CD4-positive, alpha-beta T cell treated with Interleukin-1 beta for 1 hour (primary cell): ENCODE results near the gene KIAA1217.

Experiments used
- DNase-seq, 2 donors: peaks; one replicate each; pipeline ENCODE4 v3.0.0-alpha.2; 2020 to 2022

KIAA1217 gene

GRCh38 chr10:24242562-24242961 is 33.6 kb downstream of the KIAA1217 start:
- no peak for DNase-seq

DNA sequence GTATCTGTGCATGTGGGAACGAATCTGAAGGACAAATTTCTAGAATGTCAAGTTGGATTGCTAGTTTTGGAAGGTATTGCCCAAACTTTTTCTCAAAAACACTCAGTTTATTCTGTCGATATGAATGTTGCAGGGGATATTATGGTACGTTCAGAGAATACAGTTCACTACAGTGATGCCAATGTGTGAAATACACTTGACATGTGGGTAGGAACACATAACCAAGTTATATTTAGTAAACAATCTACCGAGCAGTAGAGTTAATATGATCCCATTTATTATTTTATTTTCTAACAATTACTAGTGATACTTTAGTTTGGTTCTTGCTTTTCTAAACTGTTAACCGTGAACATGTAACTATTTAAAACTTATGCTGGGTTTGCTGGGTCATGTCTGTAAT is 37.4 kb downstream of the KIAA1217 start:
- no peak for DNase-seq

- no peak for DNase-seq
These were observed 38.9 kb downstream of the KIAA1217 start for GRCh38 chr10:24247841-24248240.

- DNase-seq: no peak
These were observed 41.0 kb downstream of the KIAA1217 start for GRCh38 chr10:24249829-24250415.

DNA sequence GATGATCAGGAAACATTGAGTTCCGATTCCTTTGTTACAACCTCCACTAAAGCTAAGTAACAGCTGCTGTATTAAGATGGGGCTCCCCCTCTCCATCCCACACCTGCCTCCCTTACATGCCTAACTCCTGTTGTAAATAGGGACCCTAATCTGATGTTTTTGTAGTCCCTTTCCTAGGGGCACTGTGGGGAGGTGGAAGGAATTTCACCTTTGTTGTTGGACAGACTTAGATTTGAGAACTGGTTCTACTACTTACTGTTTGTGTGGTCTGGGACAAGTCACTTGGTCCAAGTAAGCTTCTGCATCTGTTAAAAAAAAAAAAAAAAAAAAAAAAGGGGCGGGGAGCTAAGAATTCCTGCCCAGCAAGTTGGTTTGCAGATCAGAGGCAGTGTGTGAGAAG is 42.6 kb downstream of the KIAA1217 start:
- DNase-seq: no peak

DNA sequence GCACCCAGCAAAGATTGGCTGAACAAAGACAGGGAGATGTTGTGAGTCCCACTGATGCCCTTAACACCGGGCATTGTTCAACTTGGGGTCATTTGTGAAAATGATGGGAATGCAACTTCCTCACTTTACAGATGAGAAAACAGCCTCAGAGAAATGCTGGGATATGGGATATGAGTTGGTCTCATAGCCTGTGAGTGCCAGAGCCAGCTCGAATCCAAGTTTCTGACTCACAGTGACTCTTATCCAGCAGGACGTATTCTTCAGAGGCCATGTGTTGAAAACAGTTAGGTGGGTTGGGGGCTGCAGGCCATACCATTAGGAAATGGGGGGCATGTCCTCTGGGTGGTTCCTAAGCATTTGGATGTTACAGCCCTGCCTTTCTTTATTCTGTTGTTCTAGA is 45.2 kb downstream of the KIAA1217 start:
- DNase-seq: no peak

- no peak for DNase-seq
These were observed 46.4 kb downstream of the KIAA1217 start for GRCh38 chr10:24255115-24255880.

DNA sequence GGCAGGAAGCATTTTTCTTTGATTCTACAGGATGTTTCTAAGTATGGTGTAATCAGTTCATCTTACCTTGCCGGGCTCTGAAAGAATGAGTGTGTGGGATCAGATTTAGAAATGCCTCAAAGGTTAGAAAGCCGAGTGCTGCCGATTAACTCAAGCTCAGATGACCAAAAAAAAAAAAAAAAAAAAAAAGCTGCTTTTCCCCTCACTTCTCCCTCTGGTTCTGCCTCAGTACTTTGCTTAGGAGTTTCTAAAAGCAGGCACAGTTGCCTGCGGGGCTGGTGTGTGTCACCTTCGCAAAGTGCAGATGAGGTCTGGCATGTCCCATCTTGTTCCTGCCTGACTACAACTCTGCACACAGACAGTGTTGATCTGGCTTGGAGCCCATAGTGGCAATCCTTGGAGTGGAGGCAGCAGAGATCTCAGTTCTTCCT is 47.0 kb downstream of the KIAA1217 start:
- no peak for DNase-seq

DNA sequence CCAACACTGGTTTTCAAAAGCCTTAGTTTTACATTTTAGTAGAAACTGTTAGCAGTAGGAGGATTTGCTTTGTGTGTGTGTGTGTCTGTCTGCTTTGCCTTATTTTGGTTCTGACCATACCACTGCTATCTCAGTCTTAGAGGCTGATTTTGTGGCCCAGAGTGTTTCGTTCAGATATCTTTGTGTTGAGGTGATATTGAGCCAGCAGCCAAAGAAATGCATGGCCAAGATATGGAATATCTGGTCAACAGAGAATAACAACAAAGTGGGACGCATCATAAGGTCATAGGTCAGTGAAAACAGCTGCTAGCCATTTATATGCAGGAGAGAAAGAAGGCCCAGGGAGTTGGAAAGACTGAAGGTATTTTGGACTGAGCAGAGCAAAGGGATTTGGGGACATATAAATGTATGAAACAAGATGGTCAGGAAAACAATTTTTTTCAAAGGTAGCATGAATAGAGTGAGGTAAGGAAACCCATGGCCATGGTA is 47.7 kb downstream of the KIAA1217 start:
- DNase-seq: no peak

DNA sequence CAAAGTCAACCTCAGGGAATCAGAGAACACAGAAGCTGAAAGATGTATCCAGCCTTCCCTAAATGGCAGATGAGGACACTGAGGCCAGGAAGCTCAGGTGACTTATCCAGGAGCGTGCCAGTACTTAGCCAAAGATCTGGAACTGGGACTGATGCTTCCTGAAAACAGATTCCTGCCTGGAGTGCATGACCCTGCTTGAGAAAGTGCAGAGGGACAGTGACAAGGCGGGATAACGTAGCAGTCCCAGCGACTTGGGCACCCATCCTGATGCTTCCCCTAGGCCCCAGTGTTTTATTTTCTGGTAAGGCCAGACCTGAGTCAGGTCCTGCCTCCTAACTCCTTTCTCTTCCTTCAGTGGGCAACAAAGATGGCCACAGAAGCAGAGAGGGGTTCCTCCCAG is 48.6 kb downstream of the KIAA1217 start:
- no peak for DNase-seq

DNA sequence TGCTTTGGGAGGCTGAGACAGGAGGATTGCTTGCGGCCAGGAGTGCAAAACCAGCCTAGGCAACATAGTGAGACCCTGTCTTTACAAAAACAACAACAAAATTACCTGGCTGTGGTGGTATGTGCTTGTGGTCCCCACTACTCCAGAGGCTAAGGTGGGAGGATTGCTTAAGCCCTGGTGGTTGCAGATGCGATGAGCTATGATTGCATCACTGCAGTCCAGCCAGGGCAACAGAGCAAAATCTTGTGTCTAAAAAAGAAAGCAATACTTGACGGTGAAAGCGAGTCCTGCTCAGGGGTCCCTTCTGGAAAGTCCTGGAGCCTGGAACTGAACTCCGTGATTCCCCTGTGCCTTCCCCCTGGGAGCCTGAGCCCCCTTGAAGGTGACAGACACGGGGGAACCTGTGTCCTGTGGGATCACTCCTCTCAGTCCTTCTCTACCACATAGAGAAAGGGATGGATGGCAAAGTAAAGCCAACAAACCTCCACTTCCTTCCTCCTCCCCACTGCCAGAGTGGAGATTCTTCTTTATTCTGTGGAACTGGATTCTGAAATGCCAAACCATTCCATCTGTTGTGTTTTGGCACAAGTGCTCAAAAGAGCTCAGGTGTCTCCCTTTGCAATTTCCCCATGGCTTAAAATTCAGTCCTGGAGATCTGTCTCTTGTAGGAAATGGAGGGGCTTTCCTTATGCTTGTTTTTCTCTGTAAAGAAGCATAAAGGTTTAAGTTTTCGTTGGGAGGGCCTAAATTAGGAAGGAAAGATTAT is 50.6 kb downstream of the KIAA1217 start:
- no peak for DNase-seq

DNA sequence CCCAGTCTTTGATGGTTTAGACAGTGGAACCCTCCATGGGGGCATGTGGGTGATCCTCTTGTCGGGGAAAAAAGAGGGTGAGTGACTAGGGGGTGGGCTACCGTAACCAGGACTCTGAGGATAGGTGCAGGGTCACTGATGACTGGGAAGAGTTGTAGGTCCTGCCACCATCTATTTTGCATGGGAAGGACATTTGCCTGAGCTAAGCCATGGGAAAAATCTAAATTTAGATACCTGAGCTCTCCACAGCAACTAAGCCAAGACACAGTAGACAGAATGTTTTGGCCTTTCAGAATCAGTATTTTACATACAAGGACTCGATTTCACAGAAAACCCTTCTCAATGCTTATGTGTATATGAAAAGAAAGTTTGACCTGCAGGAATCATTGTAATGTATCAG is 52.7 kb downstream of the KIAA1217 start:
- DNase-seq: no peak

DNA sequence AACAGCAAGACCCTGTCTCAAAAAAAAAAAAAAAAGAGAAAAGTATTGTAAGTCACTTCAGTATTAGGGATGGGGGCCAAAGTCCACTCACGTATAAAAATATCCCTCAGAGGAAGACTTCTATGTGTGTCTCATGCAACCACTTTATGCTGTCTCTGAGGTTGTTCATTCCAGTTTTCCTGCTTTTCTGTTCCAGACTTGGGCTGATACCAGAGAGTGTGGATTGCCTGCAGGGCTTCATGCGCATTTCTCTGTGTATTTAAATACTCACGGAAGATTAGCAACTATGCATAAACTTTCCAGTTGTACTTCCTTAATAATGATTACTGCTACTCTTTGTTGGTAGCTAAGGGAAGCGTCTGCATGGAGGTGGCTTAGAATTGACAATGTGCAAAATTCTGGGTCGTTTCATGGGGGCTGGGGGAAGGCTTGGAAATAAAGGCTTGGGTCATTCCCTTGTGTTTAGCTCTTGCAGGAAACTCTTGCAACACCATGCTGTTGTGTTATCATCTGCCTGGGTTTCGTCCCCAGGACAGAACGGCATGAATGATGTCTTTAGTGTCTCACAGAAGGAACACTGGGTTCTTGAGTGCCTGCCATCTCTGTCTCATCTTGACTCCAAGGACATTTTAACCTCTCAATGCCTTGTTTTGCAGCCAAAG is 54.1 kb downstream of the KIAA1217 start:
- DNase-seq: no peak

DNA sequence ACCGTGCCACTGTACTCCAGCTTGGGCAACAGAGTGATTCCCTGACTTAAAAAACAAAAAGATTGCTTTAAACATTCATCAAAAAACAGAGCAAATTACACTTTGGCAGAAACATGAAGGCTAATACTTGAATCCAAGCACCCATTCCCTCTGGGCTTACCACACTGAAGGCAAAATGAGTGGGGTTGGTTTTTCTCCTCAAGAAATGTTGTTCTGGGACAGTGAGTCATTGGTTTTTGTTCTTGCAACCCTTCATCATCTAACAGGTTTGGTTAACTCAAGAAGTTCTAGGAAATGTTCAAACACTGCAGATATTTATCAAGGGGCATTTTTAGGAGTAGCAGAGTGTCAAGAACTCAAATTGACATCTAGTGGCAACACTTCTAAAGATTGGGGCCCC is 60.5 kb downstream of the KIAA1217 start:
- no peak for DNase-seq

- no peak for DNase-seq
These were observed 63.4 kb downstream of the KIAA1217 start for GRCh38 chr10:24272374-24272773.

- DNase-seq: no peak
These were observed 68.3 kb downstream of the KIAA1217 start for GRCh38 chr10:24277277-24277676.

GRCh38 chr10:24277771-24278170 is 68.8 kb downstream of the KIAA1217 start:
- no peak for DNase-seq

DNA sequence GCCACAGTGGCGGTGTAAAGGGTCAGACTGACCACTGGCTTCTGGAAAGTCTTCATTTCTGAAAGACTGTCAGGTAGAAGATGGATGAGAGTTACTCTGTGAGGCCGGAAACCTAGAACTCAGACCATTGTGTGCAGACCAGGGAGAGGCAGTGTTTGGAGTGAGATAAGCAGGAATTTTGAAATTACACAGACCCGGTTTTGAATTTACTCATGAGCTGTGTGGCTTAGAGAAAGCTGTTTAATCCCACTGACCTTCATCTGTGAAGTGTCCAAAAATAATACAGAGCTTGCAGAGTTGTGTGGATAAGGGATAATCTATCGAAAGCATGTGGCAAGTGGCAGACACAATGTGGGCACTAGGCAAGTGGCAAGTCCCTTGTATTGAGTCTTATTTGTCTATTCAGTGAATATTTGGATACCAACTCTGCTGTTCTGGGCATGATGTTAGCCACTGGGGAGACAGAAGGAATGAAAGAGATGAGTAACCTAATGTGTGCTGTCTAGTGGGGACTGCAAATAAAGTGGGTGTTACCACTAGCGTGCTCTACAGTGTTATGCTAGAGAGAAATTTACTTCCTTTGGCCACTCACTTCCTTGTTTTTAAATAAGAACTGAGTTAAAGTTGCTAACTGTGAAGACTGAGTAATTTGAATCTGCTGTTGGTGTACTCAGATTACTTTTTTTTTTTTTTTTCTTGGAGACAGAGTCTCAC is 69.4 kb downstream of the KIAA1217 start:
- DNase-seq: no peak

DNA sequence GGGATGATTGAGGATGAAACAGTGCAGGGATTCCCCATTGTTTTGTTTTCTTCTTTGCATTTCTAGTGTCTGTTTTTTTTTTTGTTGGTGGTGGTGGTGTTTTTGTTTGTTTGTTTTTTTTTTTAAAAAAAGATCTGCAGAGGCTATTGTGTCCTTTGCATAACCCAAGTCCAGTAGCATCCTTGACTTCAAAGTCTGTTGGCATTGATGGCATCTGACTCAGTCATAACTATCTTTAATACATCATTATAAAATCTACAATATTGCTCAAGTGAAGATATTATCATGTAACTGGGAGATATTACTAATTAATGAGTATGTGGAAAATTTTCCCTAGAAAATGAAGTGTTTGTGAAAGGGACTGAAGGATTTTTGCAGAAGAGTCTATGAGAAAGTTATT is 70.2 kb downstream of the KIAA1217 start:
- DNase-seq: no peak

DNA sequence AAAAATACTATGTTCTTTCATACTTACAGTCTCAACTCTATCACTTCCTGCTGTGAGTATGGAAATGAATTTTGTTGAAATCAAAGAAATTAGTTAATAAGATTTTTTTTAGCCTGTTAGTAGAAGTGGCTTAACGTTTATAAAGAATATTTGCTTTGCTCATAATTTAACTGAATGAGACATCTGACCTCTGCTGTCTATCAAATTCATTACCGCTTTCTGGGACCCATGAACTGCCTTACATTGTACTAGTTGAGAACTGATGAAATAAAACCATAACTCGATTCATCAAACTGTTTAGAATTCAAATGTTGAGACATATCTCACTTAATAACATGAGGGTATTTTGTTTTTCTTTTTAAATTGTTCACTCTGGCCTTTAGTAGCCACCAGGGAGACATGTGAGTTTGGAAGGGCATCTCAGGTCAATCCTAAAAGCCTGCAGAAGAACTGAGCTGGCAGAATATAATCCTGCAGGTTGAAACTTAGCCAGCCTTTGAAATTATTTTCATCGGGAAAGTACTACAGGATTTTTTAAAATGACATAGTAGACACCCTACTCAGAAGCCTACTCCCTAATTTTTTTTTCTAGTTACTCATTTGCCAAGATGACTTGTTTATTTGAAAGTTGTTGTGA is 78.7 kb downstream of the KIAA1217 start:
- DNase-seq: no peak

DNA sequence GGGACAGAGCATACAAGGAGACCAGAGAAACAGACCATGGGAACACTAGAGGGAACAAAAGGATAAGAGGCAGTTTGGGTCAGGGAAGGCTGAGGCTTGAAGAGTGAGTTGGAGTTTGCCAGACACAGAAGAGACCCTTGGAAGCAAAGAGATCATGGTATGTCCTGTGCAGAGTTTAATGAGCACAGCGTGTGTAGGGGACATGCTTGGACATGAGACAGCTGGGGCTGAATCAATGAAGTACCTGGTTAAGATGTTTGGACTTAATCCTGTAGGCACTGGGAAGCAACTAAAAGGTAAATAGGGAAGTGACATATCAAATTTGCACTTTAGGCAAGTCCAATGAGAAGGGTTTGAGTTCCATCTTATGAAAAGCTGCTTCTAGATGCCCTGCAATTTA is 79.6 kb downstream of the KIAA1217 start:
- no peak for DNase-seq

GRCh38 chr10:24289235-24289634 is 80.3 kb downstream of the KIAA1217 start:
- DNase-seq: no peak
